HG03520 (cell line): Measurements from ENCODE around the gene FZR1.

Experiments
- ATAC-seq: cut with Tn5 transposase; IDR thresholded peaks from one replicate; pipeline ENCODE4 v1.9.1; 2021; ENCODE audit warnings: mild to moderate bottlenecking, moderate library complexity; ENCODE audit not compliant: unreplicated experiment

Gene FZR1

DNA sequence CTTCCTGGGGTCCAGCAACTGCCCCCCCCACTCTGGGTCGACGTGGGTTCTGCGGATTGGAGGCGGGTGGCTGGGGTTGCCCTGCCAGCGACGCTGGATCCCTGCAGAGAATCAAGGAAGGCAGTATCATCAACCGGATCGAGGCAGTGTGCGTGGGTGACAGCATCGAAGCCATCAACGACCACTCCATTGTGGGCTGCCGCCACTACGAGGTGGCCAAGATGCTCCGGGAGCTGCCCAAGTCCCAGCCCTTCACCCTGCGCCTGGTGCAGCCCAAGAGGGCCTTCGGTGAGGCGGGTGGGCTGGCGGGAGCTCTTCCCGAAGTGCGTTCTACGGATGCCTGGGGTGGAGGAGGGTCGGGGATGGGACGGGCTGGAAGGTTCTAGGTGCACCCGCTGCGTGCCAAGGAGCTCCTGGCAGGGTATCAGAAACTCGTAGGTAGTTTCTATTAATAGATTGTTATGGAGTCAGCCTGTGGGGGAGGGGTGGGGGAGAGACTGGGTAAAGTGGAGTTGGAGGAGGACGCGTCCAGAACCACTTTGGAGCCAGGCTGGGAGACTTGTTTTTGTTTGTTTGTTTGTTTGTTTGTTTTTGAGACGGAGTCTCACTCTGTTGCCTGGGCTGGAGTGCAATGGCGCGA, 80.7 kb downstream of the FZR1 start:
- no peak for ATAC-seq
